ENCODE results near the gene SORBS1. TPM values are rescaled to one million over a fixed set of nuclear protein-coding genes. Genes with fewer than 3 reads are reported as not detected.

SORBS1 gene
- total and polyA plus RNA-seq, 5 donors = 225 to 511 (median 428) TPM

GRCh38 chr10:95341716-95342130 lies 219.4 kb downstream of the SORBS1 start:
- Histone ChIP-seq H3K9me3 (ENCODE audit: control insufficient read depth, low read length) (no peaks in the 10 kb centered on the region), H3K4me3 (ENCODE audit: low read length) (no peak overlapping the region), H3K27ac (ENCODE audit: low read length) (no peak overlapping the region), H3K27me3 (ENCODE audit: control insufficient read depth, insufficient read depth) (no peaks in the 10 kb centered on the region), H3K4me1 (ENCODE audit: control insufficient read depth, insufficient read depth, low read length) (peaks cover 6% of the 10 kb centered on the region)
- 75% methylated on average over 3 of the region's 3 CpGs for whole genome bisulfite sequencing
- no peak for ATAC-seq
- intact Hi-C loops (cut with DNase I) = no loop called here
- no peak for DNase-seq

- Histone ChIP-seq H3K27ac (ENCODE audit: low read length) (no peak overlapping the region), H3K27me3 (ENCODE audit: control insufficient read depth, insufficient read depth) (no peaks in the 10 kb centered on the region), H3K4me3 (ENCODE audit: low read length) (no peak overlapping the region), H3K4me1 (ENCODE audit: control insufficient read depth, insufficient read depth, low read length) (peaks cover 20% of the 10 kb centered on the region), H3K9me3 (ENCODE audit: control insufficient read depth, low read length) (no peaks in the 10 kb centered on the region)
- no peak for DNase-seq
- WGBS = 99% methylated on average over 1 of the region's 1 CpG
- no peak for ATAC-seq
- intact Hi-C loops (cut with DNase I) = loop anchor here in 1 of 4 donors (10.0 kb wide), 1 partner anchor 95 kb away; no protein-coding TSS in a partner anchor
Measured at GRCh38 chr10:95339863-95340262, 221.3 kb downstream of the SORBS1 start.

- Histone ChIP-seq H3K4me1 (ENCODE audit: control insufficient read depth, insufficient read depth, low read length) (peaks cover 26% of the 10 kb centered on the region), H3K27me3 (ENCODE audit: control insufficient read depth, insufficient read depth) (no peaks in the 10 kb centered on the region), H3K4me3 (ENCODE audit: low read length) (no peak overlapping the region), H3K27ac (ENCODE audit: low read length) (no peak overlapping the region), H3K9me3 (ENCODE audit: control insufficient read depth, low read length) (no peaks in the 10 kb centered on the region)
- ATAC-seq = no peak
- intact Hi-C loops (cut with DNase I) = loop anchor here in 1 of 4 donors (10.0 kb wide), 1 partner anchor 93 kb away; no protein-coding TSS in a partner anchor
- no peak for DNase-seq
- WGBS = 81% methylated on average over 10 of the region's 10 CpGs
Measured at GRCh38 chr10:95337423-95338160, 223.6 kb downstream of the SORBS1 start.

- H3K4me1 ChIP-seq (ENCODE audit: control insufficient read depth, insufficient read depth, low read length) = peaks cover 26% of the 10 kb centered on the region
- DNase-seq (no peak), ATAC-seq (no peak)
- intact Hi-C loops (cut with DNase I) = loop anchor here in 1 of 4 donors (10.0 kb wide), 1 partner anchor 92 kb away; no protein-coding TSS in a partner anchor
- H3K27me3 ChIP-seq (ENCODE audit: control insufficient read depth, insufficient read depth) = no peaks in the 10 kb centered on the region
- no peaks in the 10 kb centered on the region for H3K9me3 ChIP-seq (ENCODE audit: control insufficient read depth, low read length)
- 94% methylated on average over 9 of the region's 9 CpGs for WGBS
- H3K4me3 ChIP-seq (ENCODE audit: low read length) = no peak overlapping the region
- no peak overlapping the region for H3K27ac ChIP-seq (ENCODE audit: low read length)
Measured at GRCh38 chr10:95336702-95337101, 224.5 kb downstream of the SORBS1 start.

DNA sequence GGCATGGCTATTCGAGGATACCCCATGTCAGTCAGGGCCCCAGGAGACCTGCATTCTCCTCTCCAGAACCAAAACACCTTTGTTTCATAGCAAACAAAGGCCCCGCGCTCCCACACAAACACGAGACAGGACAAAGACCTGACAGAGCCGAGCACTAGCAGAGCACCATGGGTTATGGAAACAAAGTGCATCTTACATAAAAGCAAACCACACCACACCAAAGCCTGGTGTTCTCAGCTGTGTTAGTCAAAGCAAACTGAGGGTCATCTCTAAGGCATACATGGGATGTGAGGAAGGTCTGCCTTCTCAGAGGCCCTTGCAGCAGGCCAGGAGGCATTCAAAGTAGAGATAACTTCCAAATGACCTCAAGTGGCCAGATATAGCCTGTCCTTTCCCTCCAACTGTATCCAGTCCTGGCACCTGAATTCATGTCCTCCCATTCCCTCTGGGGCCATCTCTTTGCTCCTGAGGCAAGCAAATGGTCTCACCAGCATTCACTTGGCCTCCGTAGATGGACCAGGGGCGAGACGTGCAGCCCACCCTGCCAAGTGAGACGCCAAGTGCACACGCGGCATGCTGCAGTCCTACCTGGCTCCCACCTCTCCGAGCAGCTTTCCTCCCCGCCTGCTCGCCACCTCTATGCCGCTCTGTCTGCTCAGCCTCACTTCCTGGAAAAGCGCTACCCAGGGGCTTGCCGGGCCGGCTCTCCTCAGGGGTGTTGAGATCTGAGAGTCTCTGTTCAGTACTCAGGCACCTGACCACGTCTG lies 225.1 kb downstream of the SORBS1 start:
- peaks cover 26% of the 10 kb centered on the region for H3K4me1 ChIP-seq (ENCODE audit: control insufficient read depth, insufficient read depth, low read length)
- no peaks in the 10 kb centered on the region for H3K27me3 ChIP-seq (ENCODE audit: control insufficient read depth, insufficient read depth)
- H3K9me3 ChIP-seq (ENCODE audit: control insufficient read depth, low read length) = no peaks in the 10 kb centered on the region
- WGBS = 91% methylated on average over 19 of the region's 19 CpGs
- ATAC-seq (no peak), DNase-seq (peak in 2 of 3 donors; percentile 44 to 47)
- intact Hi-C loops (cut with DNase I) = loop anchor here in 1 of 4 donors (10.0 kb wide), 1 partner anchor 91 kb away; no protein-coding TSS in a partner anchor
- H3K4me3 ChIP-seq (ENCODE audit: low read length) = no peak overlapping the region
- peak overlapping the region; percentile 57 for H3K27ac ChIP-seq (ENCODE audit: low read length)

GRCh38 chr10:95334805-95335144 lies 226.4 kb downstream of the SORBS1 start:
- WGBS = 54% methylated on average over 3 of the region's 3 CpGs
- intact Hi-C loops (cut with DNase I) = loop anchor here in 1 of 4 donors (10.0 kb wide), 1 partner anchor 90 kb away; no protein-coding TSS in a partner anchor
- peak; percentile 3 to 45 for ATAC-seq
- no peak for DNase-seq
- H3K4me3 ChIP-seq (ENCODE audit: low read length) = no peak overlapping the region
- peaks cover 26% of the 10 kb centered on the region for H3K4me1 ChIP-seq (ENCODE audit: control insufficient read depth, insufficient read depth, low read length)
- no peaks in the 10 kb centered on the region for H3K27me3 ChIP-seq (ENCODE audit: control insufficient read depth, insufficient read depth)
- peak overlapping the region; percentile 93 for H3K27ac ChIP-seq (ENCODE audit: low read length)
- H3K9me3 ChIP-seq (ENCODE audit: control insufficient read depth, low read length) = no peaks in the 10 kb centered on the region

DNA sequence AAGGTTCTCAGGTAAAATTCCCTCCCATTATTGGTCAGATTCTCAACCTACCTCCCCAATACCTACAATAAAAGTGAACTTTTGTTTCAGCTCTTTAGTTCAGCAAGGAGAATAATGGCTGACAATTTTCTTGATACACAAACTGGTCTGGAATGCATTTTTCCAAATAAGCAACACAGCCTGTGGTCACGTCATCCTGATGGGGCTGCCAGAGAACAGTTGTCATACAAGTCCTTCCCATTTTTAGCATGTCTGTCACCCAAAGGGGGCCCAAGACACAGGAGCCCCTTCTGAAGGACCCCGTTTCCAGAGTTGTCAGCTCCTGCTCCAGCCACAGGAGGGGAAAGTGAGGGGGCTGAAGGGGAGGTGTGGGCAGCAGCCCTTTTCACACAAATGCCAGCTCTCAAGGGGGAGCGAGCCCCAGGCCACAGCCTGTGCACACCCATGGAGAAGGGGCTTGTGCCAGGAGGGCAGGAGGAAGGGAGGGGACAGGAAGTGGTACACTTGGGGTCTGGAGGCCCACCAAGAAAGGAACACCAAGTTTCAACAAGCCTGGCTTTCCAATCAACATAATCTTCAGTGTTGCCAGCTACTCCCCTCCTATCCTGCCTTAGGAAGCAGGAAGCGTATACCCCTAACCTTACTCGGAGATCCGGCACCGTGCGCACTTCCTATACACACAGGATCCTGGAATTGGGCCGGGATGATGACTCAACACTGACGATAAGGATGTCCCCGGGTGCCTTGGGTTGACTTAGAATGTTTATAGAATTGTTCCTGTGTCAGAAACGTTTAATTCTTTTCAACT lies 227.0 kb downstream of the SORBS1 start:
- Histone ChIP-seq H3K4me3 (ENCODE audit: low read length) (no peak overlapping the region), H3K27ac (ENCODE audit: low read length) (peak overlapping the region; percentile 93), H3K9me3 (ENCODE audit: control insufficient read depth, low read length) (no peaks in the 10 kb centered on the region), H3K4me1 (ENCODE audit: control insufficient read depth, insufficient read depth, low read length) (peaks cover 26% of the 10 kb centered on the region), H3K27me3 (ENCODE audit: control insufficient read depth, insufficient read depth) (no peaks in the 10 kb centered on the region)
- peak; percentile 92 to 96 for ATAC-seq
- WGBS = 25% methylated on average over 12 of the region's 12 CpGs
- intact Hi-C loops (cut with DNase I) = loop anchor here in 1 of 4 donors (10.0 kb wide), 1 partner anchor 89 kb away; no protein-coding TSS in a partner anchor
- peak; percentile 90 to 95 (median 92) for DNase-seq

- ATAC-seq (no peak), DNase-seq (no peak)
- 91% methylated on average over 4 of the region's 4 CpGs for WGBS
- Histone ChIP-seq H3K27ac (ENCODE audit: low read length) (no peak overlapping the region), H3K4me1 (ENCODE audit: control insufficient read depth, insufficient read depth, low read length) (peaks cover 27% of the 10 kb centered on the region), H3K9me3 (ENCODE audit: control insufficient read depth, low read length) (no peaks in the 10 kb centered on the region), H3K4me3 (ENCODE audit: low read length) (no peak overlapping the region), H3K27me3 (ENCODE audit: control insufficient read depth, insufficient read depth) (no peaks in the 10 kb centered on the region)
- intact Hi-C loops (cut with DNase I) = loop anchor here in 1 of 4 donors (10.0 kb wide), 1 partner anchor 88 kb away; no protein-coding TSS in a partner anchor
Measured at GRCh38 chr10:95332666-95333249, 228.4 kb downstream of the SORBS1 start.

DNA sequence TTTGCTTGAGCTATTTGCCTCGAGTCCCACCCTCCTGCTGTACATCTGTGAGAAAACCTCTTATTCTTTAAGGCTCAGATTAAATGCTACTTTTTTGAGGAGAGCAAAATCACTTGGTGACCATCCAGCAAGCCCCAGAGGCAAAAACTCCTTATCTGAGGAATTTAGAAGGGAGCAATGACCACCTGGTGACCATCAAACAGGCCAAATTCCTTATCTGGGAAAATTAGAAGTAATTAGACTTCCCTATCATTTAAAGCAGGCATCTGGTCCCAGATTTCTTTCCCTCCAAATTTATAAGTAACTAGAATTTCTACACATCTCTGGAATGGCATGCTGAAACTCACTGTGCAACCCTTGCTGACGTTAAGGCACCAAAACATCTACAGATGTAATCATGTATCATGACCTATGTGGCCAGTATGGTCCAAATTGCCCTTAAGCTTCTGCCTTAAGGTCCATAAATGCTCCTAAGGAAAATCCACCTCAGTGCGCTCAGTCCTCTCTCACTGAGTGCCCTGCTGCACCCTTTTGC lies 229.5 kb downstream of the SORBS1 start:
- intact Hi-C loops (cut with DNase I) = loop anchor here in 1 of 4 donors (10.0 kb wide), 1 partner anchor 87 kb away; no protein-coding TSS in a partner anchor

GRCh38 chr10:95330966-95331453 lies 230.2 kb downstream of the SORBS1 start:
- Histone ChIP-seq H3K4me3 (ENCODE audit: low read length) (no peak overlapping the region), H3K27ac (ENCODE audit: low read length) (no peak overlapping the region), H3K4me1 (ENCODE audit: control insufficient read depth, insufficient read depth, low read length) (peaks cover 20% of the 10 kb centered on the region), H3K27me3 (ENCODE audit: control insufficient read depth, insufficient read depth) (no peaks in the 10 kb centered on the region), H3K9me3 (ENCODE audit: control insufficient read depth, low read length) (no peaks in the 10 kb centered on the region)
- ATAC-seq = no peak
- no peak for DNase-seq
- intact Hi-C loops (cut with DNase I) = loop anchor here in 1 of 4 donors (10.0 kb wide), 1 partner anchor 86 kb away; no protein-coding TSS in a partner anchor
- 72% methylated on average over 1 of the region's 1 CpG for WGBS

More for the DNA sequence above, 229.5 kb downstream of the SORBS1 start:
- no peaks in the 10 kb centered on the region for H3K9me3 ChIP-seq (ENCODE audit: control insufficient read depth, low read length)
- H3K27me3 ChIP-seq (ENCODE audit: control insufficient read depth, insufficient read depth) = no peaks in the 10 kb centered on the region
- ATAC-seq = no peak
- peaks cover 24% of the 10 kb centered on the region for H3K4me1 ChIP-seq (ENCODE audit: control insufficient read depth, insufficient read depth, low read length)
- no peak for DNase-seq
- no peak overlapping the region for H3K27ac ChIP-seq (ENCODE audit: low read length)
- WGBS = 80% methylated on average over 3 of the region's 3 CpGs
- H3K4me3 ChIP-seq (ENCODE audit: low read length) = no peak overlapping the region
